GM12873 (cell line): ENCODE measurements around the gene KIF5A.

ENCODE experiments used
- TF ChIP-seq, protein P1 (sequence below): IDR thresholded peaks from 2 replicates; pipeline ENCODE4 v1.5.1; 2012; ENCODE audit warnings: low read depth, mild to moderate bottlenecking, moderate library complexity, low read length, control low read depth; ENCODE audit not compliant: insufficient read depth; ENCODE audit errors: missing control alignments

Gene KIF5A

DNA sequence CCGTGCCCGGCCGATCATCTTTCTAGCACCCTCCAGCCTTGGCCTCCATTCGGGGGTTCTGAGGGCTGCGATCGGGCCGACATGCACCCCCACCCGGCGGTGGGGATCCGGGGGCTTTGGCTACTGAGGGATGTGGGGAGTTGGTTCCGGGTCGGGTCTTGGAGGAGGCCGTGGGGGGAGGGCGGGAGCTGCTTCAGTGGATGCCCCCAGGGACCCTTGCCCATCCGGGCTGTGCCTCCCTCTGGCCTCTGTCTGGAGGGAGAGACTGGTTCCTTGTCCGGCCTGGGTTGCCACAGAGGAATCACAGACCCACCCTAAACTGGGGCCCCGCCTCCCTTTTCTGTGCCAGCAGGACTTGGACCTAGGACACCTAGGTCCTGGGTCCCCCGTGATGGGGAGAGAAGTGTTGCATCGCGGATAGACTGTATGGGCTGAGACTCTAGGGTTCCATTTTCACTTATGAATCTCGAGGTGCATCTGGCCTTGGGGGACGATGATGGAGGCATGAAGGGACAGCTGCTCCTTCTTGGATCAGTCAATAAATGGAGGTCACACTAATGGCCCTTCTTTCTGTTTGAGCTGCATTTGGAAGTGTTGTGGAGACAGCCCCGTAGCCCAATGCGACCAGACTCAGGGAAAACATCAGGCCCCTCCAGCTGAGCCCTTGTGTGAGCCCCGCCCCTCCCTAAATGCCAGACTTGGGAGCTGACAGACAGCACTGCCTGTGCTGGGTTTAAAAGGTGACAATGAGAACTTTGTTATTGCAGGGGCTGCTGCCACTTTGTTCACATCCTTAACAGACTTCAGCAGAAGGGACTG, 55.4 kb downstream of the KIF5A start:
- TF ChIP-seq, protein P1, sequence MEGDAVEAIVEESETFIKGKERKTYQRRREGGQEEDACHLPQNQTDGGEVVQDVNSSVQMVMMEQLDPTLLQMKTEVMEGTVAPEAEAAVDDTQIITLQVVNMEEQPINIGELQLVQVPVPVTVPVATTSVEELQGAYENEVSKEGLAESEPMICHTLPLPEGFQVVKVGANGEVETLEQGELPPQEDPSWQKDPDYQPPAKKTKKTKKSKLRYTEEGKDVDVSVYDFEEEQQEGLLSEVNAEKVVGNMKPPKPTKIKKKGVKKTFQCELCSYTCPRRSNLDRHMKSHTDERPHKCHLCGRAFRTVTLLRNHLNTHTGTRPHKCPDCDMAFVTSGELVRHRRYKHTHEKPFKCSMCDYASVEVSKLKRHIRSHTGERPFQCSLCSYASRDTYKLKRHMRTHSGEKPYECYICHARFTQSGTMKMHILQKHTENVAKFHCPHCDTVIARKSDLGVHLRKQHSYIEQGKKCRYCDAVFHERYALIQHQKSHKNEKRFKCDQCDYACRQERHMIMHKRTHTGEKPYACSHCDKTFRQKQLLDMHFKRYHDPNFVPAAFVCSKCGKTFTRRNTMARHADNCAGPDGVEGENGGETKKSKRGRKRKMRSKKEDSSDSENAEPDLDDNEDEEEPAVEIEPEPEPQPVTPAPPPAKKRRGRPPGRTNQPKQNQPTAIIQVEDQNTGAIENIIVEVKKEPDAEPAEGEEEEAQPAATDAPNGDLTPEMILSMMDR: no peak

- TF ChIP-seq, protein P1: no peak
These were observed 56.0 kb downstream of the KIF5A start for GRCh38 chr12:57605811-57606311.

DNA sequence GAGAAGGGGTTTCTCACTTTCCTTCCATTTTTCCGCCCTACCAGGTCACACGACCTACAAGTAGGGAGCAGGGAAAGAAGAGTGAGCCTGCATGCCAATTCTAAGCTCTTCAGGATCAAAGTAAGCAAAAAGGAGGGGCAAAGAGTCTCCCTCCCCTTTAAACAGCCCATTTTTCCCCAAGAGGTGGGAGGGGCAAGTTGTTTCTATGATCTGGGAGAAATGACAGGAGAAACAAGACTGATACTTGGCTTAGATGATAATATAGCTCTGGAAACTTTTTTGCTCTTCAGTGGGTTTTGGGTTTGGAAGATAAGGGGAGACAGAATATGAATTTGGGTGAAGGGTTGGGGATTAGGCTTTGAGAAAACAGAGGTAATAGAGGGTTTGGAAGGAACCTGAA, 56.6 kb downstream of the KIF5A start:
- TF ChIP-seq, protein P1: no peak

- TF ChIP-seq, protein P1: no peak
These were observed 57.0 kb downstream of the KIF5A start for GRCh38 chr12:57606821-57607220.

- TF ChIP-seq, protein P1: no peak
These were observed 58.3 kb downstream of the KIF5A start for GRCh38 chr12:57607958-57608663.

GRCh38 chr12:57609101-57609780, 59.4 kb downstream of the KIF5A start:
- TF ChIP-seq, protein P1: no peak

DNA sequence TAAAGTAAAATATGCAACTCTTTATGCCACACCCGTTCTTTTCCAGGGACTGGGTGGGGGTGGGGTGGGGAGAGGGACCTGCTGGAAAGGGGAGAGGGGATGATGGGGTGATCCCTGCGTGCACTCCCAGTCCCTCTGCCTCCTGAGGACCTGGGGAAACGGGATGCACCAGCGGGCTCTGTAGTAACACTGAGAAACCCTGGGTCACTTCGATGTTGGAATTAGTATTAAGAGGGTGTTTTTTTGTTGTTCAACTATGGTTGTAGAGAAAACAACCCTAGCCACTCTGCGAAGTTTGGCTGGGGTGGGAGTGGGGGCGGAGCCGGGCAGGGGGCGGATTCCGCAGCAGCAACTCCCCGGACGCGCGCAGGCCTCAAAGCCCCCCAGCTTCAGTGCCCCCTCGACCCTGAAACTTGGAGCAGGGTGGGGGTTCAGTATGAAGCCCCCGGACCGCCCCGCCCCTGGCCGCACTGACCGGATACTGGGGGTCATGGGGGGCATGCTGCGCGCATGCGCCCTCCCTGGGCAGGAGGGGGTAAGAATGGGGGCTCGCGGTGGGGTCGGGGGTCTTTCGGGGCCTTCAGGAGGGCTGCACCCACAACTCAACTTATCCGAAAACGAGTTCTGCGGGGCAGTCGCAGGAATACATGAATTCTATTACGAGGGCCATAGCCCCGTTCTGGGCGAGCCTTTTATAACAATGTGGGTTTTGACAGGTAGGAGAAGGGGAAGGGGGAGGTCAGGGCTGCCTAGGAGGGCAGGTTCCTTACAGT, 60.1 kb downstream of the KIF5A start:
- TF ChIP-seq, protein P1: no peak
